Lung (tissue), 12 donors: ENCODE measurements around the gene OPN4. TPM values are rescaled to one million over a fixed set of nuclear protein-coding genes. Genes with fewer than 3 reads are reported as not detected.

Experiments
- ATAC-seq: fragments of 200-7000 bp; cut with Tn5 transposase; one replicate; pipeline ENCODE4 v1.9.1; 2020; ENCODE audit warnings: moderate number of reproducible peaks; ENCODE audit not compliant: insufficient read depth, low FRiP score
- DNase-seq, 3 donors: peaks; one replicate each; pipeline ENCODE4 v3.0.0-alpha.2; 2013 to 2017
- H3K27ac ChIP-seq, 2 donors: one replicate each; pipeline ENCODE4 v1.5.1; 2013; ENCODE audit warnings: mild to moderate bottlenecking in 2 of 2, moderate library complexity in 2 of 2, control low read depth in 1 of 2, inconsistent platforms in 1 of 2, low read depth in 1 of 2, low read length in 1 of 2
- H3K27me3 ChIP-seq, 3 donors: one replicate each; pipeline ENCODE4 v1.5.1; 2013; ENCODE audit warnings: low read length in 2 of 3; ENCODE audit not compliant: control insufficient read depth in 3 of 3, insufficient read depth in 3 of 3
- H3K36me3 ChIP-seq, 4 donors: one replicate each; pipeline ENCODE4 v1.5.1; 2013; ENCODE audit warnings: low read length in 4 of 4, mild to moderate bottlenecking in 1 of 4, moderate library complexity in 1 of 4; ENCODE audit not compliant: control insufficient read depth in 4 of 4, insufficient read depth in 4 of 4
- H3K4me1 ChIP-seq, 5 donors: one replicate each; pipeline ENCODE4 v1.5.1; 2013; ENCODE audit warnings: low read length in 5 of 5, mild to moderate bottlenecking in 2 of 5, moderate library complexity in 1 of 5; ENCODE audit not compliant: control insufficient read depth in 5 of 5, insufficient read depth in 5 of 5
- H3K4me3 ChIP-seq: one replicate; pipeline ENCODE4 v1.5.1; 2013; ENCODE audit warnings: mild to moderate bottlenecking, control low read depth, moderate library complexity
- H3K9ac ChIP-seq, 2 donors: one replicate each; pipeline ENCODE4 v1.5.1; 2013; ENCODE audit warnings: low read length in 2 of 2, control low read depth in 1 of 2; ENCODE audit not compliant: insufficient read depth in 1 of 2
- H3K9me3 ChIP-seq, 4 donors: one replicate each; pipeline ENCODE4 v1.5.1; 2013; ENCODE audit warnings: low read length in 3 of 4, mild to moderate bottlenecking in 1 of 4, moderate library complexity in 1 of 4; ENCODE audit not compliant: control insufficient read depth in 4 of 4, insufficient read depth in 3 of 4
- CTCF ChIP-seq: IDR thresholded peaks from 2 replicates; pipeline ENCODE4 v1.5.1; 2012; ENCODE audit warnings: mild to moderate bottlenecking; ENCODE audit errors: control extremely low read depth, extremely low read depth
- WGBS, 2 donors: extraction: QIAGEN DNeasy Blood & Tissue Kit; methylation state at CpG; one replicate each; pipeline ENCODE4 v1.1.7; 2013; 5-methylcytosine and 5-hydroxymethylcytosine counted together
- polyA plus RNA-seq, 2 donors: library from polyadenylated mRNA; stranded (reverse); fragments of 200-250 nt; gene quantifications; one replicate each; pipeline ENCODE4 v1.2.1, GENCODE V29; 2013
- total RNA-seq, 2 donors: library from RNA; depleted of rRNA in 1 of 2; stranded (reverse); fragments of >200 nt in 1 of 2; gene quantifications; one replicate each; pipeline ENCODE4 v1.2.1, GENCODE V29; 2014 to 2021
- donor health status: control.
- donor health status: control.
- donor health status: Bipolar disorder and iron deficiency.
- donor health status: healthy.
- donor health status: DM: yes; HTN: yes; CAD: no.

The OPN4 gene
- total and polyA plus RNA-seq, 4 donors: 0.12 TPM; not detected in 3

GRCh38 chr10:86674912-86675311, 20.6 kb downstream of the OPN4 start:
- WGBS, 2 donors: 84 to 96% methylated on average over 3 of the region's 3 CpGs
- Histone ChIP-seq H3K27me3 (no peaks in the 10 kb centered on the region), H3K4me3 (no peak overlapping the region), H3K4me1 (peaks cover 0 to 35% (median 0%) of the 10 kb centered on the region in 5 donors), H3K9ac (no peak overlapping the region), H3K27ac (peak overlapping the region in 1 of 2 donors; percentile 94), H3K9me3 (no peaks in the 10 kb centered on the region), H3K36me3 (no peaks in the 10 kb centered on the region)
- DNase-seq (peak in 1 of 3 donors; percentile 37), ATAC-seq (no peak)
- no peak for TF ChIP-seq CTCF

DNA sequence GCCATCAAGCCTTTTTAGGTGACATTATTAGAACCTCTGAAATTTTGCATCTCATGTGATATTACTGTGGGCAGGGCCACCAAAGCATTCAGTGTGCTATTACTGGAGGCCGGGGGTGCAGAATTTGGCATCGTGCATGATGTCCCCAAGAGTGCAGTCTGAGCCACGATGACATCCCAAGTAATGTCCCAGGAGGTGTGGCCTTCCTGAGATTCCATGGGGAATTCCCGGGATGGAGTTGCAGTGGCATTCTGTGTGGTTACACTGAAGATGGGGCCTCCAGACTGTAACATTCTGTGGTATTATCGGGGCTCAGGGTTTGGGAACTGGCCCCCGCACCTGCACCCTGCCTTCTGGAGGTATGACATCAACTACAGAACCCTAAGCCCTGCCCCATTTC, 23.0 kb downstream of the OPN4 start:
- ATAC-seq (no peak), DNase-seq (no peak)
- TF ChIP-seq CTCF: no peak
- Histone ChIP-seq H3K27me3 (no peaks in the 10 kb centered on the region), H3K9me3 (no peaks in the 10 kb centered on the region), H3K4me1 (peaks cover 0 to 27% (median 0%) of the 10 kb centered on the region in 5 donors), H3K9ac (no peak overlapping the region), H3K27ac (peak overlapping the region in 1 of 2 donors; percentile 21), H3K4me3 (no peak overlapping the region), H3K36me3 (no peaks in the 10 kb centered on the region)
- WGBS, 2 donors: 78 to 86% methylated on average over 6 of the region's 6 CpGs

GRCh38 chr10:86678999-86679792, 24.8 kb downstream of the OPN4 start:
- WGBS, 2 donors: 81 to 82% methylated on average over 13 of the region's 13 CpGs

More at GRCh38 chr10:86678999-86679792, 24.8 kb downstream of the OPN4 start:
- no peak overlapping the region for H3K4me3 ChIP-seq
- no peaks in the 10 kb centered on the region for H3K36me3 ChIP-seq
- TF ChIP-seq CTCF: no peak
- peak overlapping the region in 1 of 2 donors; percentile 37 for H3K27ac ChIP-seq
- H3K9me3 ChIP-seq: no peaks in the 10 kb centered on the region
- H3K9ac ChIP-seq: no peak overlapping the region
- peaks cover 0 to 13% (median 2%) of the 10 kb centered on the region in 5 donors for H3K4me1 ChIP-seq
- DNase-seq: no peak
- ATAC-seq: no peak
- no peaks in the 10 kb centered on the region for H3K27me3 ChIP-seq
